Measurements from ENCODE around the gene MTREX.
"Not testable (repeated sequence)": the region's sequence is repeated elsewhere in the genome, so short reads cannot be mapped to it uniquely, and the experiment has no call there.

The MTREX gene

GRCh38 chr5:55307383-55308253, at the start of gene MTREX, which contains the start of gene DHX29:
Gene MTREX (plus strand): TSS chr5:55307989. CDS start chr5:55308014, 25 bp downstream.
Gene DHX29 (minus strand): TSS chr5:55307694. CDS start chr5:55307573, 121 bp downstream.
- peak; percentile 94 for DNase-seq (ENCODE audit: low read depth)

GRCh38 chr5:55258339-55258738, 49.5 kb upstream of the MTREX start:
- no peak for DNase-seq (ENCODE audit: low read depth)

- DNase-seq (ENCODE audit: low read depth), result peak; percentile 93
These were observed 31.0 kb upstream of the MTREX start for GRCh38 chr5:55276771-55277170.

- DNase-seq (ENCODE audit: low read depth), result peak; percentile 79
These were observed 29.0 kb upstream of the MTREX start for GRCh38 chr5:55278778-55279177.

GRCh38 chr5:55286411-55286933, 21.3 kb upstream of the MTREX start:
- no peak for DNase-seq (ENCODE audit: low read depth)

- DNase-seq (ENCODE audit: low read depth), result no peak
These were observed 18.0 kb upstream of the MTREX start for GRCh38 chr5:55289808-55290207.

- no peak for DNase-seq (ENCODE audit: low read depth)
These were observed 16.8 kb upstream of the MTREX start for GRCh38 chr5:55290991-55291390.

- DNase-seq (ENCODE audit: low read depth), result no peak
These were observed 12.9 kb upstream of the MTREX start for GRCh38 chr5:55294935-55295334.

- no peak for DNase-seq (ENCODE audit: low read depth)
These were observed 6.9 kb upstream of the MTREX start for GRCh38 chr5:55300890-55301289.

GRCh38 chr5:55303238-55303690, 4.5 kb upstream of the MTREX start:
- peak; percentile 90 for DNase-seq (ENCODE audit: low read depth)

GRCh38 chr5:55304584-55304983, 3.2 kb upstream of the MTREX start:
- no peak for DNase-seq (ENCODE audit: low read depth)

GRCh38 chr5:55305345-55305744, 2.4 kb upstream of the MTREX start:
- DNase-seq (ENCODE audit: low read depth), result no peak

- peak; percentile 40 for DNase-seq (ENCODE audit: low read depth)
These were observed 977 bp upstream of the MTREX start for GRCh38 chr5:55306641-55307382.

GRCh38 chr5:55308254-55308836, 556 bp downstream of the MTREX start:
- peak; percentile 47 for DNase-seq (ENCODE audit: low read depth)

GRCh38 chr5:55313870-55314617, 6.3 kb downstream of the MTREX start:
- DNase-seq (ENCODE audit: low read depth), result no peak

GRCh38 chr5:55316289-55316688, 8.5 kb downstream of the MTREX start:
- peak; percentile 22 for DNase-seq (ENCODE audit: low read depth)

GRCh38 chr5:55316837-55317236, 9.0 kb downstream of the MTREX start:
- DNase-seq (ENCODE audit: low read depth), result no peak

GRCh38 chr5:55318237-55318636, 10.4 kb downstream of the MTREX start:
- not testable (repeated sequence) for DNase-seq (ENCODE audit: low read depth)

GRCh38 chr5:55319491-55319890, 11.7 kb downstream of the MTREX start:
- no peak for DNase-seq (ENCODE audit: low read depth)

GRCh38 chr5:55320571-55320970, 12.8 kb downstream of the MTREX start:
- DNase-seq (ENCODE audit: low read depth), result no peak

GRCh38 chr5:55324006-55324405, 16.2 kb downstream of the MTREX start:
- no peak for DNase-seq (ENCODE audit: low read depth)

Measured in ELR (cell line).